Mucosa of stomach (tissue), 1 donor: ENCODE data around the gene NPB.

Experiments
- H3K27me3 ChIP-seq: one replicate; pipeline ENCODE4 v1.7.0; 2013; ENCODE audit warnings: mild to moderate bottlenecking, low read length; ENCODE audit not compliant: control insufficient read depth, insufficient read depth
- H3K36me3 ChIP-seq: one replicate; pipeline ENCODE4 v1.7.0; 2013; ENCODE audit warnings: low read length; ENCODE audit not compliant: control insufficient read depth, insufficient read depth
- H3K4me1 ChIP-seq: one replicate; pipeline ENCODE4 v1.7.0; 2013; ENCODE audit warnings: mild to moderate bottlenecking, low read length; ENCODE audit not compliant: control insufficient read depth, insufficient read depth
- H3K4me3 ChIP-seq: one replicate; pipeline ENCODE4 v1.7.0; 2013; ENCODE audit warnings: low read length
- H3K9ac ChIP-seq: one replicate; pipeline ENCODE4 v1.7.0; 2013; ENCODE audit warnings: mild to moderate bottlenecking, low read length, moderate library complexity
- H3K9me3 ChIP-seq: one replicate; pipeline ENCODE4 v1.7.0; 2013; ENCODE audit warnings: mild to moderate bottlenecking, low read length, moderate library complexity; ENCODE audit not compliant: control insufficient read depth
- donor health status: Pancreatic carcinoma.

Gene NPB

GRCh38 chr17:81902023-81902652, at the start of gene NPB:
NPB (plus strand) TSS chr17:81902238; CDS start chr17:81902278, 40 bp downstream.
- Histone ChIP-seq H3K9ac (no peak within 1 kb of the TSS), H3K36me3 (no peaks in the 10 kb centered on the region), H3K9me3 (no peaks in the 10 kb centered on the region), H3K4me1 (peaks cover 16% of the 10 kb centered on the region), H3K27me3 (peaks cover 10% of the 10 kb centered on the region), H3K4me3 (no peak within 1 kb of the TSS)

- Histone ChIP-seq H3K36me3 (peaks cover 19% of the 10 kb centered on the region), H3K9ac (no peak overlapping the region), H3K4me3 (no peak overlapping the region), H3K4me1 (peaks cover 47% of the 10 kb centered on the region), H3K9me3 (no peaks in the 10 kb centered on the region), H3K27me3 (no peaks in the 10 kb centered on the region)
Measured at GRCh38 chr17:81854974-81855774, 46.9 kb upstream of the NPB start.

- peaks cover 5% of the 10 kb centered on the region for H3K36me3 ChIP-seq
- H3K4me3 ChIP-seq = peak overlapping the region; percentile 80
- H3K9ac ChIP-seq = peak overlapping the region; percentile 79
- no peaks in the 10 kb centered on the region for H3K9me3 ChIP-seq
- H3K27me3 ChIP-seq = no peaks in the 10 kb centered on the region
- peaks cover 63% of the 10 kb centered on the region for H3K4me1 ChIP-seq
Measured at GRCh38 chr17:81858170-81858966, 43.7 kb upstream of the NPB start.

GRCh38 chr17:81858967-81859905, 42.8 kb upstream of the NPB start:
- Histone ChIP-seq H3K36me3 (peaks cover 5% of the 10 kb centered on the region), H3K4me1 (peaks cover 72% of the 10 kb centered on the region), H3K9me3 (no peaks in the 10 kb centered on the region), H3K27me3 (no peaks in the 10 kb centered on the region), H3K4me3 (peak overlapping the region; percentile 80), H3K9ac (peak overlapping the region; percentile 79)

- H3K9me3 ChIP-seq = no peaks in the 10 kb centered on the region
- peaks cover 5% of the 10 kb centered on the region for H3K36me3 ChIP-seq
- peak within 1 kb of the TSS; percentile 83 for H3K4me3 ChIP-seq
- H3K27me3 ChIP-seq = no peaks in the 10 kb centered on the region
- peak within 1 kb of the TSS; percentile 81 for H3K9ac ChIP-seq
- H3K4me1 ChIP-seq = peaks cover 73% of the 10 kb centered on the region
Measured at GRCh38 chr17:81859906-81860755, 41.9 kb upstream of the NPB start, which contains the start of gene P4HB. P4HB (minus strand) TSS chr17:81860535; CDS start chr17:81860471, 64 bp downstream.

- H3K4me1 ChIP-seq = peaks cover 71% of the 10 kb centered on the region
- no peaks in the 10 kb centered on the region for H3K27me3 ChIP-seq
- peaks cover 5% of the 10 kb centered on the region for H3K36me3 ChIP-seq
- no peaks in the 10 kb centered on the region for H3K9me3 ChIP-seq
- H3K9ac ChIP-seq = peak overlapping the region; percentile 81
- H3K4me3 ChIP-seq = peak overlapping the region; percentile 83
Measured at GRCh38 chr17:81860756-81861568, 41.1 kb upstream of the NPB start.

- Histone ChIP-seq H3K27me3 (no peaks in the 10 kb centered on the region), H3K9ac (peak overlapping the region; percentile 24), H3K36me3 (no peaks in the 10 kb centered on the region), H3K9me3 (no peaks in the 10 kb centered on the region), H3K4me3 (no peak overlapping the region), H3K4me1 (peaks cover 77% of the 10 kb centered on the region)
Measured at GRCh38 chr17:81863123-81863675, 38.8 kb upstream of the NPB start.

GRCh38 chr17:81863833-81864768, 37.9 kb upstream of the NPB start:
- no peaks in the 10 kb centered on the region for H3K9me3 ChIP-seq
- H3K4me1 ChIP-seq = peaks cover 76% of the 10 kb centered on the region
- no peaks in the 10 kb centered on the region for H3K27me3 ChIP-seq
- no peak overlapping the region for H3K4me3 ChIP-seq
- H3K9ac ChIP-seq = peak overlapping the region; percentile 24
- H3K36me3 ChIP-seq = peaks cover 5% of the 10 kb centered on the region

- peak overlapping the region; percentile 46 for H3K9ac ChIP-seq
- peaks cover 11% of the 10 kb centered on the region for H3K36me3 ChIP-seq
- H3K27me3 ChIP-seq = no peaks in the 10 kb centered on the region
- H3K9me3 ChIP-seq = no peaks in the 10 kb centered on the region
- H3K4me3 ChIP-seq = no peak overlapping the region
- peaks cover 83% of the 10 kb centered on the region for H3K4me1 ChIP-seq
Measured at GRCh38 chr17:81865358-81865732, 36.7 kb upstream of the NPB start.
